B cell (primary cell): ENCODE data around the gene IL17REL. TPM values are rescaled to one million over a fixed set of nuclear protein-coding genes. Genes with fewer than 3 reads are reported as not detected.

Experiments
- ATAC-seq: fragments of 200-7000 bp; cut with Tn5 transposase; one replicate; pipeline ENCODE4 v1.10.0; 2021; ENCODE audit warnings: low read depth, mild to moderate bottlenecking, moderate number of reproducible peaks, moderate library complexity
- CTCF ChIA-PET: fragments of 350-600 bp; sonication (Branson Sonifier 250); formaldehyde crosslinking; loops from one replicate; lab custom pipeline; 2021; ENCODE audit warnings: antibody characterized with exemption, inconsistent platforms; lab: Charles Lee
- POLR2A ChIA-PET: fragments of 350-600 bp; sonication (Branson Sonifier 250); formaldehyde crosslinking; loops from one replicate; lab custom pipeline; 2021; ENCODE audit warnings: antibody characterized with exemption; lab: Charles Lee
- DNase-seq: peaks from one replicate; pipeline ENCODE4 v3.0.0; 2013
- H2AFZ ChIP-seq: 2 replicates; pipeline ENCODE4 v1.6.1; 2012; ENCODE audit warnings: mild to moderate bottlenecking, low read depth, low read length; ENCODE audit not compliant: insufficient read depth, poor library complexity, severe bottlenecking
- H3K27ac ChIP-seq, 2 donors: 1 replicate in 1 of 2; 2 replicates in 1 of 2; pipeline ENCODE4 v1.5.1; 2012 to 2013; ENCODE audit warnings: low read length in 2 of 2, mild to moderate bottlenecking in 2 of 2, moderate library complexity in 1 of 2
- H3K27me3 ChIP-seq, 4 experiments: fragments of 200-600 bp in 1 of 4; sonication (generic) in 1 of 4; replicated peaks in 1 of 4; 1 replicate in 2 of 4; 2 replicates in 2 of 4; pipeline versions ENCODE4 v1.6.1 to v1.7.0; 2013 to 2016; ENCODE audit warnings: low read length in 3 of 4, mild to moderate bottlenecking in 2 of 4, mixed read lengths in 1 of 4, moderate library complexity in 1 of 4; ENCODE audit not compliant: insufficient read depth in 4 of 4, control insufficient read depth in 3 of 4; ENCODE audit errors: control extremely low read depth in 1 of 4
- H3K36me3 ChIP-seq, 2 experiments: replicated peaks in 1 of 2; 1 replicate in 1 of 2; 2 replicates in 1 of 2; pipeline versions ENCODE4 v1.6.1 to v1.7.1; 2013; ENCODE audit warnings: low read length in 1 of 2; ENCODE audit not compliant: insufficient read depth in 2 of 2, control insufficient read depth in 1 of 2; ENCODE audit errors: control extremely low read depth in 1 of 2, extremely low read depth in 1 of 2
- H3K4me1 ChIP-seq, 2 donors: fragments of 200-600 bp in 1 of 2; sonication (generic) in 1 of 2; 1 replicate in 1 of 2; 2 replicates in 1 of 2; pipeline versions ENCODE4 v1.5.1 to v1.6.1; 2013 to 2017; ENCODE audit warnings: low read length in 2 of 2; ENCODE audit not compliant: control insufficient read depth in 2 of 2, insufficient read depth in 2 of 2
- H3K4me2 ChIP-seq: replicated peaks from 2 replicates; pipeline ENCODE3; 2012; ENCODE audit warnings: mild to moderate bottlenecking, low read depth, low read length; ENCODE audit not compliant: poor library complexity, severe bottlenecking
- H3K4me3 ChIP-seq, 5 experiments: fragments of 200-600 bp in 1 of 5; sonication (generic) in 1 of 5; 1 replicate in 3 of 5; 2 replicates in 2 of 5; pipeline versions ENCODE4 v1.5.1 to v1.7.0; 2011 to 2016; ENCODE audit warnings: low read length in 4 of 5, mild to moderate bottlenecking in 4 of 5, low read depth in 2 of 5, control low read depth in 1 of 5, moderate library complexity in 1 of 5; ENCODE audit not compliant: insufficient read depth in 1 of 5; ENCODE audit errors: control extremely low read depth in 1 of 5, extremely low read depth in 1 of 5
- H3K79me2 ChIP-seq: fragments of 200-600 bp; sonication (generic); one replicate; pipeline ENCODE4 v1.6.0; 2016; ENCODE audit warnings: low read length; ENCODE audit not compliant: control insufficient read depth, insufficient read depth
- H3K9ac ChIP-seq: fragments of 200-600 bp; sonication (generic); 2 replicates; pipeline ENCODE4 v1.6.1; 2017; ENCODE audit warnings: mild to moderate bottlenecking, low read length, moderate library complexity
- H3K9me3 ChIP-seq, 3 donors: one replicate each; pipeline versions ENCODE4 v1.6.1 to v1.7.1; 2013; ENCODE audit warnings: low read length in 2 of 3; ENCODE audit not compliant: control insufficient read depth in 2 of 3, insufficient read depth in 1 of 3; ENCODE audit errors: control extremely low read depth in 1 of 3
- H4K20me1 ChIP-seq: 2 replicates; pipeline ENCODE4 v1.6.0; 2012; ENCODE audit warnings: mild to moderate bottlenecking, low read length; ENCODE audit not compliant: insufficient read depth, control insufficient read depth, poor library complexity, severe bottlenecking
- H3K27ac Mint-ChIP-seq: one replicate; pipeline ENCODE4 v1.8.0; 2021; ENCODE audit warnings: mixed read lengths
- H3K27me3 Mint-ChIP-seq: one replicate; pipeline ENCODE4 v1.8.0; 2021; ENCODE audit warnings: mixed read lengths
- H3K4me1 Mint-ChIP-seq: one replicate; pipeline ENCODE4 v1.8.0; 2021; ENCODE audit warnings: mixed read lengths
- H3K4me3 Mint-ChIP-seq: one replicate; pipeline ENCODE4 v1.8.0; 2021; ENCODE audit warnings: mixed read lengths
- H3K9me3 Mint-ChIP-seq: one replicate; pipeline ENCODE4 v1.8.0; 2022; ENCODE audit warnings: mixed read lengths; ENCODE audit not compliant: insufficient read depth
- CTCF ChIP-seq: fragments of 200-600 bp; IDR thresholded peaks from one replicate; pipeline ENCODE4 v1.8.0; 2022; ENCODE audit warnings: antibody characterized with exemption, mild to moderate bottlenecking
- EZH2 ChIP-seq: IDR thresholded peaks from 2 replicates; pipeline ENCODE4 v1.6.1; 2012; ENCODE audit warnings: borderline replicate concordance, low read depth, mild to moderate bottlenecking, moderate library complexity, low read length; ENCODE audit not compliant: insufficient read depth, poor library complexity, severe bottlenecking
- WGBS: methylation state at CpG from one replicate; pipeline ENCODE4 v1.1.5; 2013; ENCODE audit warnings: missing lambda C conversion rate; ENCODE audit not compliant: insufficient coverage; 5-methylcytosine and 5-hydroxymethylcytosine counted together
- intact Hi-C: fragments of 100-400 bp; cut with micrococcal nuclease; formaldehyde crosslinking; loops from one replicate; pipeline ENCODE4 v1.10.0; 2022
- polyA plus RNA-seq: library from polyadenylated mRNA; depleted of rRNA; stranded (reverse); fragments of >200 nt; gene quantifications from 2 replicates; pipeline ENCODE4 v1.2.3, GENCODE V29; 2012
- total RNA-seq, 2 donors: library from RNA; stranded (reverse); fragments of 120-200 nt in 1 of 2; gene quantifications; 1 replicate in 1 of 2; 2 replicates in 1 of 2; pipeline versions ENCODE4 v1.2.3 to v1.2.4, GENCODE V29; 2013 to 2022

The IL17REL gene
- total and polyA plus RNA-seq, 2 donors (not counting 1 experiment from before 2014, with no cell fraction given) = 0.09 to 0.10 TPM

DNA sequence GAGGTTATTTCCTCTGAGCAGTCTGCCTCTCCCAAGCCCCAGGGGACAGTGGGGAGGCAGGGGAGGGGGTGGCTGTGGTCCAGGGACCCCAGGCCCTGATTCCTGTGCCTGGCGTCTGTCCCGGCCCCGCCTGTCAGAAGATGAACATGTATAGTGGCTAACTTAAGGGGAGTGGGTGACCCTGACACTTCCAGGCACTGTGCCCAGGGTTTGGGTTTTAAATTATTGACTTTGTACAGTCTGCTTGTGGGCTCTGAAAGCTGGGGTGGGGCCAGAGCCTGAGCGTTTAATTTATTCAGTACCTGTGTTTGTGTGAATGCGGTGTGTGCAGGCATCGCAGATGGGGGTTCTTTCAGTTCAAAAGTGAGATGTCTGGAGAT is 48.9 kb downstream of the IL17REL start:
- Histone ChIP-seq H2AFZ (no peak overlapping the region), H3K9me3 (no peaks in the 10 kb centered on the region), H3K27me3 (no peaks in the 10 kb centered on the region), H4K20me1 (peaks cover 70% of the 10 kb centered on the region), H3K36me3 (peaks cover 0 to 30% of the 10 kb centered on the region in 2 experiments), H3K4me2 (peak overlapping the region; percentile 100), H3K4me1 (peaks cover 44 to 61% of the 10 kb centered on the region in 2 donors), H3K79me2 (peaks cover 27% of the 10 kb centered on the region), H3K9ac (no peak overlapping the region), H3K27ac (peak overlapping the region in 1 of 2 donors; percentile 94), H3K4me3 (no peak overlapping the region)
- ChIA-PET POLR2A (interaction anchor here (5.7 kb wide), 1 partner anchor 33 kb away, joined by 75 read pairs; no protein-coding TSS in a partner anchor), CTCF (interaction anchor here (0.7 to 3.8 kb wide), 6 partner anchors 8 to 67 kb away, joined by 3 to 14 read pairs (median 5); no protein-coding TSS in a partner anchor)
- peaks cover 62% of the 10 kb centered on the region for H3K4me1 Mint-ChIP-seq
- TF ChIP-seq EZH2 (no peak), CTCF (no peak)
- no peaks in the 10 kb centered on the region for H3K9me3 Mint-ChIP-seq
- DNase-seq (no peak), ATAC-seq (no peak)
- H3K27me3 Mint-ChIP-seq = no peaks in the 10 kb centered on the region
- H3K4me3 Mint-ChIP-seq = peak overlapping the region; percentile 91
- H3K27ac Mint-ChIP-seq = peak overlapping the region; percentile 91
- intact Hi-C loops = no loop called here
- WGBS = 40% methylated on average over 4 of the region's 6 CpGs

GRCh38 chr22:49962751-49963646 is 49.6 kb downstream of the IL17REL start:
- peaks cover 44 to 61% of the 10 kb centered on the region in 2 donors for H3K4me1 ChIP-seq
- Mint-ChIP-seq H3K4me1 (peaks cover 62% of the 10 kb centered on the region), H3K4me3 (peak overlapping the region; percentile 91), H3K27me3 (no peaks in the 10 kb centered on the region), H3K9me3 (no peaks in the 10 kb centered on the region), H3K27ac (peak overlapping the region; percentile 91)
- H3K27me3 ChIP-seq = no peaks in the 10 kb centered on the region
- H3K9ac ChIP-seq = peak overlapping the region; percentile 86
- H3K4me3 ChIP-seq = peak overlapping the region in 4 of 5 experiments; percentile 26 to 88 (median 77)
- ATAC-seq (no peak), DNase-seq (peak; percentile 41)
- H3K4me2 ChIP-seq = peak overlapping the region; percentile 100
- H3K36me3 ChIP-seq = peaks cover 0 to 30% of the 10 kb centered on the region in 2 experiments
- H3K9me3 ChIP-seq = no peaks in the 10 kb centered on the region
- H3K79me2 ChIP-seq = peaks cover 27% of the 10 kb centered on the region
- 71% methylated on average over 55 of the region's 63 CpGs for WGBS
- no peak overlapping the region for H2AFZ ChIP-seq
- TF ChIP-seq EZH2 (no peak), CTCF (no peak)
- intact Hi-C loops = no loop called here
- CTCF ChIA-PET = interaction anchor here (0.5 to 5.9 kb wide), 10 partner anchors 8 to 68 kb away, joined by 3 to 60 read pairs (median 4); no protein-coding TSS in a partner anchor
- H4K20me1 ChIP-seq = peaks cover 70% of the 10 kb centered on the region
- H3K27ac ChIP-seq = peak overlapping the region; percentile 53 to 94
- POLR2A ChIA-PET = interaction anchor here (0.6 to 5.7 kb wide), 15 partner anchors 8 to 230 kb away, joined by 3 to 94 read pairs (median 6); no protein-coding TSS in a partner anchor
